Sigmoid colon (tissue), 7 donors: ENCODE measurements around the gene IQGAP2. TPM values are rescaled to one million over a fixed set of nuclear protein-coding genes. Genes with fewer than 3 reads are reported as not detected.

Experiments used
- DNase-seq: peaks from one replicate; pipeline ENCODE4 v3.0.0-alpha.2; 2019
- H3K27ac ChIP-seq, 4 donors: fragments of 200-600 bp; sonication (generic); one replicate each; pipeline ENCODE4 v1.5.1; 2016 to 2019; ENCODE audit warnings: mild to moderate bottlenecking in 1 of 4
- H3K27me3 ChIP-seq, 3 donors: fragments of 200-600 bp; sonication (generic); one replicate each; pipeline ENCODE4 v1.5.1; 2019; ENCODE audit warnings: mild to moderate bottlenecking in 1 of 3
- H3K36me3 ChIP-seq, 4 donors: fragments of 200-600 bp; sonication (generic); one replicate each; pipeline ENCODE4 v1.5.1; 2016 to 2019
- H3K4me1 ChIP-seq, 4 donors: fragments of 200-600 bp; sonication (generic); one replicate each; pipeline ENCODE4 v1.5.1; 2017 to 2019
- H3K4me3 ChIP-seq, 4 donors: fragments of 200-600 bp; sonication (generic); one replicate each; pipeline ENCODE4 v1.5.1; 2017 to 2019; ENCODE audit warnings: mild to moderate bottlenecking in 2 of 4, moderate library complexity in 1 of 4
- H3K9me3 ChIP-seq, 4 donors: fragments of 200-600 bp in 3 of 4; sonication (generic) in 3 of 4; one replicate each; pipeline versions ENCODE4 v1.5.1 to v1.6.1; 2013 to 2019
- EP300 ChIP-seq, 4 donors: sonication (generic); formaldehyde crosslinking; IDR thresholded peaks; one replicate each; pipeline ENCODE4 v1.6.1; 2017; ENCODE audit warnings: antibody characterized with exemption in 4 of 4
- POLR2A ChIP-seq, 2 donors: fragments of 450-650 bp; IDR thresholded peaks; one replicate each; pipeline ENCODE4 v1.6.1; 2016; ENCODE audit warnings: antibody characterized with exemption in 2 of 2, mild to moderate bottlenecking in 2 of 2, moderate library complexity in 2 of 2
- POLR2AphosphoS5 ChIP-seq, 4 donors: sonication (generic); formaldehyde crosslinking; IDR thresholded peaks; one replicate each; pipeline ENCODE4 v1.6.1; 2017; ENCODE audit warnings: antibody characterized with exemption in 4 of 4
- WGBS, 2 donors: extraction: QIAGEN DNeasy Blood & Tissue Kit; methylation state at CpG; one replicate each; pipeline ENCODE4 v1.1.7; 2013; 5-methylcytosine and 5-hydroxymethylcytosine counted together
- intact Hi-C: fragments of 100-400 bp; cut with DNase I; formaldehyde crosslinking; loops from one replicate; pipeline ENCODE4 v1.15.1; 2023
- polyA plus RNA-seq, 3 donors: library from polyadenylated mRNA; stranded (reverse); fragments of 200-250 nt; gene quantifications; one replicate each; pipeline ENCODE4 v1.2.3, GENCODE V29; 2013
- total RNA-seq, 4 donors: library from RNA; depleted of rRNA; stranded (reverse); fragments of >200 nt; gene quantifications; one replicate each; pipeline ENCODE4 v1.1.0, GENCODE V29; 2016
- TF ChIP-seq, protein P1 (sequence below), 4 experiments: fragments of 450-650 bp in 3 of 4; fragments of 200-600 bp in 1 of 4; IDR thresholded peaks; one replicate each; pipeline ENCODE4 v1.5.1; 2016 to 2019; ENCODE audit warnings: antibody characterized with exemption in 4 of 4, mild to moderate bottlenecking in 3 of 4, moderate library complexity in 2 of 4
- donor health status: healthy with polysubstance abuse.
- donor health status: Bipolar disorder and iron deficiency.
- donor health status: healthy.

Gene IQGAP2
- total and polyA plus RNA-seq, 7 donors = 15.0 to 85.3 (median 24.6) TPM

DNA sequence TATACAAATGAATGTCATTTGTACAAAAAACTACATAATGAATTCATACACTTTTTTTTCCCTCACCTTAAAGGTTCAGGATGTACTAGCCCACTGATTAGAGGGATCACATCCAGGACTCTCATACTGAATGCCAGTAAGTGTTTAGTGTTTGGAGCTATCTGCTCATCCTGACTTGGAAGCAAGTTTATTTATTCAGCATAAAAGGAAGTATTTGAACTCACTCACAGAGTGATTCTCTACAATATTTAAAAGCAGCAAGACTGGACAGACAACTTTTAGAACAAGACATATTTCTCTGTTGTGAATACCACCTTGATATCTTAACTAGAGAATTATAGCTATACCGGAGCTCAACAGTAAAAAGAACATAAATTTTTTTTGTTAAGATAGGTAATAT is 14.8 kb upstream of the IQGAP2 start:
- no peak for DNase-seq
- intact Hi-C loops = no loop called here
- WGBS, 2 donors = 18 to 66% methylated on average over 1 of the region's 1 CpG
- Histone ChIP-seq H3K27me3 (no peaks in the 10 kb centered on the region), H3K4me3 (no peak overlapping the region), H3K27ac (no peak overlapping the region), H3K9me3 (no peaks in the 10 kb centered on the region), H3K4me1 (no peaks in the 10 kb centered on the region), H3K36me3 (no peaks in the 10 kb centered on the region)
- TF ChIP-seq POLR2AphosphoS5 (IDR thresholded peaks at IDR 0.05) = no peak
- no peak for TF ChIP-seq EP300 (IDR thresholded peaks at IDR 0.05)
- TF ChIP-seq, protein P1, sequence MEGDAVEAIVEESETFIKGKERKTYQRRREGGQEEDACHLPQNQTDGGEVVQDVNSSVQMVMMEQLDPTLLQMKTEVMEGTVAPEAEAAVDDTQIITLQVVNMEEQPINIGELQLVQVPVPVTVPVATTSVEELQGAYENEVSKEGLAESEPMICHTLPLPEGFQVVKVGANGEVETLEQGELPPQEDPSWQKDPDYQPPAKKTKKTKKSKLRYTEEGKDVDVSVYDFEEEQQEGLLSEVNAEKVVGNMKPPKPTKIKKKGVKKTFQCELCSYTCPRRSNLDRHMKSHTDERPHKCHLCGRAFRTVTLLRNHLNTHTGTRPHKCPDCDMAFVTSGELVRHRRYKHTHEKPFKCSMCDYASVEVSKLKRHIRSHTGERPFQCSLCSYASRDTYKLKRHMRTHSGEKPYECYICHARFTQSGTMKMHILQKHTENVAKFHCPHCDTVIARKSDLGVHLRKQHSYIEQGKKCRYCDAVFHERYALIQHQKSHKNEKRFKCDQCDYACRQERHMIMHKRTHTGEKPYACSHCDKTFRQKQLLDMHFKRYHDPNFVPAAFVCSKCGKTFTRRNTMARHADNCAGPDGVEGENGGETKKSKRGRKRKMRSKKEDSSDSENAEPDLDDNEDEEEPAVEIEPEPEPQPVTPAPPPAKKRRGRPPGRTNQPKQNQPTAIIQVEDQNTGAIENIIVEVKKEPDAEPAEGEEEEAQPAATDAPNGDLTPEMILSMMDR (IDR thresholded peaks at IDR 0.05) = no peak

DNA sequence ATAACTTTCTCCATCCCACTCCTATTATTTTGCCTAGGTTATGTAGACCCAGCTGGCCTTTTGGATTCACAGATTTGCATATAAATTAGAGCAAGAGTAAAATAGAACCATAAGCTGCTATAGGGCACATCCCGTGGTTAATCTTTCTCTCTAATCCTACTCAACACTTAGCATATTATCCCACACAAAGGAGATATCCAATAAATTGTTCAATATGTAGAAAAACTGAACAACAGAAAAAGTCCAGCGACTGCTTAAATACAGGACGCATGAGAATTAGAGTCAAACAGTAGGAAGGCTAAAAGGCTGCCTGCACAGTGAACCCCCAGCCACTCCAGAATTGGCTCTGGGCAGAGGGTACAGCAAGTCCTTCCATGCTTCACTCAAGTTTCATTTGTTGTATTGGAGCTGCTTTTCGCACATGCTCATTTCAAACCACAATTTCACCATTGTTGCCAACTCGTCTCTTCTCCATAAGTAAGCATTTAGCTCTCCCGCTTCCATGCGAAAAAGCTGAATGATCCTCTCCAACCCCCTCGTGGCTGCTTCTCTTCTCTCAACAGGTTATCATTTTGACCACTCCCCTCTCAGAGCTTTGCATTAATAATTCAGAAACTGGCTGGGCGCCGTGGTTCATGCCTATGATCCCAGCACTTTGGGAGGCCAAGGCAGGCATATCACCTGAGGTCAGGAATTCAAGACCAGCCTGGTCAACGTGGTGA is 14.1 kb upstream of the IQGAP2 start:
- H3K9me3 ChIP-seq = no peaks in the 10 kb centered on the region
- no peaks in the 10 kb centered on the region for H3K27me3 ChIP-seq
- 87 to 90% methylated on average over 11 of the region's 11 CpGs for WGBS, 2 donors
- no peak overlapping the region for H3K4me3 ChIP-seq
- TF ChIP-seq POLR2A (IDR thresholded peaks at IDR 0.05) (no peak), EP300 (IDR thresholded peaks at IDR 0.05) (no peak), POLR2AphosphoS5 (IDR thresholded peaks at IDR 0.05) (no peak)
- TF ChIP-seq, protein P1 (IDR thresholded peaks at IDR 0.05) = no peak
- no peak overlapping the region for H3K27ac ChIP-seq
- no peaks in the 10 kb centered on the region for H3K4me1 ChIP-seq
- DNase-seq = no peak
- H3K36me3 ChIP-seq = no peaks in the 10 kb centered on the region
- intact Hi-C loops = no loop called here

DNA sequence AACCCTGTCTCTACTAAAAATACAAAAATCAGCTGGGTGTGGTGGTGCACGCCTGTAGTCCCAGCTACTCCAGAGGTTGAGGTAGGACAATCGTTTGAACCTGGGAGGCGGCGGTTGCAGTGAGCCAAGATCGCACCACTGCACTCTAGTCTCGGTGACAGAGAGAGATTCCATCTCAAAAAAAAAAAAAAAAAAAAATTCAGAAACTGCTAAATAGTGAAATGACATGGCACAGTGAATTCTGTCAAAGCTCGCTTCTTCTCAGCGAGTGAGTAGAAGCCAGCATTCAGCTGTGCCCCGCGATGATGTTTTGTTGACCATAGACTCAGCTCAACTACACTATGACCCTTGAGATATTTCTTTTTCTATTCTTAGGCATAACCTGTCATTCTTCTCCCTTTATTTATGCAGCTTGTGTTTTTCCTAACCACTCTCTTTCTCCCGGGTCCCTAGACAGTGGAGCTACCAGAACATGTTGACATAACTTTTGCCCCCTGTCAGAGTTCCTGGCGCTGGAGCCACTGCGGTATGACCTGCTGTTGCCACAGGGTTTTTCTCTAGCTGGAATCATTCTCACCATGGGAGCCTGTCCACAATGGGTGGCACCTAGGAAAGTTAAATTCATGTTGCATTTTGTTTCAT is 13.5 kb upstream of the IQGAP2 start:
- H3K27me3 ChIP-seq = no peaks in the 10 kb centered on the region
- no peak overlapping the region for H3K27ac ChIP-seq
- intact Hi-C loops = no loop called here
- WGBS, 2 donors = 83 to 90% methylated on average over 13 of the region's 13 CpGs
- H3K4me1 ChIP-seq = no peaks in the 10 kb centered on the region
- no peaks in the 10 kb centered on the region for H3K36me3 ChIP-seq
- no peak overlapping the region for H3K4me3 ChIP-seq
- DNase-seq = no peak
- no peak for TF ChIP-seq POLR2A (IDR thresholded peaks at IDR 0.05)
- no peaks in the 10 kb centered on the region for H3K9me3 ChIP-seq

DNA sequence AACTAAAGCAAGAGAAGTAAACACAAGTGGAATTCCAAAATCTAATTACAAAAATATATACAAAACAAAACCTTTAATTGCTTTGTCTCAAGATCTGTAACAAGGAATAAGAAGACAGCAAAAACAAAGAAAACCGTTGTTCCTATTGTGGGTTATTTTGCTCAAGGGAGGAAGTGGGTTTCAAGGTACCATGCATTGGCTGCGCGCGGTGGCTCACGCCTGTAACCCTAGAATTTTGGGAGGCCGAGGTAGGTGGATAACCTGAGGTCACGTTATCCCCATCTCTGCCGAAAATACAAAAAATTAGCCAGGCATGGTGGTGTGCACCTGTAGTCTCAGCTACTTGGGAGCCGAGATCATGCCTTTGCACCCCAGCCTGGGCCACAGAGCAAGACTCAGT is 12.1 kb upstream of the IQGAP2 start:
- Histone ChIP-seq H3K9me3 (no peaks in the 10 kb centered on the region), H3K27ac (no peak overlapping the region), H3K4me3 (no peak overlapping the region), H3K27me3 (no peaks in the 10 kb centered on the region), H3K36me3 (no peaks in the 10 kb centered on the region), H3K4me1 (no peaks in the 10 kb centered on the region)
- TF ChIP-seq, protein P1 (IDR thresholded peaks at IDR 0.05) = no peak
- 63 to 85% methylated on average over 9 of the region's 9 CpGs for whole genome bisulfite sequencing, 2 donors
- DNase-seq = no peak
- intact Hi-C loops = no loop called here

DNA sequence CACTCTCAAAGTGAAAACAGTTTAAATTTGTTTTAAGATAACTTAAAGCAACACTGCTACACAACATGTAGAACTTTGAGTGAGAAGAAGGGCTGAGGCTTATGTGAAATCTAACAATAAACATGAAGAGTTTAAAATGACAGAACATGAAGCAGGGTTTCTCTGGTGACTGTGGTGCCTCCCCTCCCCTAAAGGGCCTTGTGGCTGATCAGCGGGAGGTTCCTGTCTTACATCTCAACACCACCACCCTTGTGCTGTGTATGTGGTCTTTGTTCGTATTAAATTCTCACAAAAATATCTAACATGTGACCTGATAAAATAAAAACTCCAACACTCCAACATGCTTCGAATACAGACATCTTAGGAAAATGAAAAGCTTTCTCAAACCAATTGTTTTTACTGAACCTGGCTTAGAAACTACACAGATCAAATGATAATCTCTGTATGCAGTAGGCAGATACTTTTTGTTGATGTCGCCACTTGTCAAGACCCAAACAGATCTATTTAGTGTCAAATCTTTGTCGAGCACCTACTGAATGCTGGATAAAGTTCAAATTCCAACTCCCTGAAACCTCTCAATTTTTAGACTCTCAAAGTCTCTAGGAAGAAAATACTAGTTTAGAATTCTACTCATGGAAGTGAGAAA is 9.9 kb upstream of the IQGAP2 start:
- H3K27me3 ChIP-seq = no peaks in the 10 kb centered on the region
- DNase-seq = no peak
- intact Hi-C loops = no loop called here
- no peaks in the 10 kb centered on the region for H3K36me3 ChIP-seq
- H3K9me3 ChIP-seq = no peaks in the 10 kb centered on the region
- no peak overlapping the region for H3K27ac ChIP-seq
- WGBS, 2 donors = 67 to 90% methylated on average over 5 of the region's 5 CpGs
- H3K4me1 ChIP-seq = no peaks in the 10 kb centered on the region
- no peak overlapping the region for H3K4me3 ChIP-seq
- TF ChIP-seq, protein P1 (IDR thresholded peaks at IDR 0.05) = no peak
- TF ChIP-seq POLR2A (IDR thresholded peaks at IDR 0.05) = no peak
- TF ChIP-seq EP300 (IDR thresholded peaks at IDR 0.05) = no peak
- TF ChIP-seq POLR2AphosphoS5 (IDR thresholded peaks at IDR 0.05) = no peak
